CD4-positive, alpha-beta T cell treated with Interleukin-4 for 1 hour (primary cell): ENCODE results near the gene CFAP221.

Experiments used
- DNase-seq, 2 donors: peaks; one replicate each; pipeline ENCODE4 v3.0.0-alpha.2; 2020 to 2022

Gene CFAP221

GRCh38 chr2:119544075-119544938, at the start of gene CFAP221:
Gene CFAP221, plus strand, starts transcription at chr2:119544449. Its CDS starts 1,683 bp downstream, at chr2:119546132.
- peak in 1 of 2 donors; percentile 25 for DNase-seq

DNA sequence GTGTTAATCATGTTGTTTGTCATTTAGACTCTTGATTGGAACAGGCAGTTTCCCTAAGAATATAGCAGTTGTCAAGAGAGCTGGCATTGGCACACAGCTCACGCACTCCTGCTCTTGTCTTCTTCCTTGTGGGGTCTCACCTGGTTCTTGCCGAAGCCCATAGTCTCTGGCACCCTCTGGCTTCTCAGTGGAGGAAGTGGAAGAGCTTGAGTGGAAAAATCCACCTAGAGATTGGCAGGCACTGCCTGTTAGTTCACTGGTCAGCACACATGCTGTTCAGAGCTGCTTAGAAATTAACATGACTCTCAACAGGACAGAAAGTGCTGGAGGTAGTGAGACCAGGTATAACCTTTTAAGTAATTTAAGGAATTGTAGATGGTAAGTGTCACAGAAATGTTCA, 48.3 kb upstream of the CFAP221 start:
- no peak for DNase-seq

GRCh38 chr2:119496682-119497081, 47.6 kb upstream of the CFAP221 start:
- no peak for DNase-seq

DNA sequence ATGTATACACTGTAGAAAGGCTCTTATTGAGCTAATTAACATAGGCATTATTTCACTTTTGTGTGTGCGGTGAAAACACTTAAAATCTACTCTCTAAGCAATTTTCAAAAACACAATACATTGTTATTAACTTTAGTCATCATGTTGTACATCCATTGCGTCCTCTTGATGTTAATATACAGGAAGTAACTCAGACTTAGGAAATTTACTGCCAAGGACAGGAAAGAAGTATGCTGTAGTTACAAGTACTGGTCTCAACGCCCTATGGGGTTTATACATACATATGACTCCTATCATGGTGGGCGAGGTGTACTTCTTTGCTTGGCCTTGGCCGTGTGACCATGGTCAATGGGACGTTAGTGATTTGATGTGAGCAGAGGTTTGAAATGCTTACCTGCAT, 35.5 kb upstream of the CFAP221 start:
- no peak for DNase-seq

GRCh38 chr2:119511989-119512388, 32.3 kb upstream of the CFAP221 start:
- no peak for DNase-seq

GRCh38 chr2:119512946-119513345, 31.3 kb upstream of the CFAP221 start:
- DNase-seq: no peak

- no peak for DNase-seq
Observed at GRCh38 chr2:119513832-119514231, 30.4 kb upstream of the CFAP221 start.

DNA sequence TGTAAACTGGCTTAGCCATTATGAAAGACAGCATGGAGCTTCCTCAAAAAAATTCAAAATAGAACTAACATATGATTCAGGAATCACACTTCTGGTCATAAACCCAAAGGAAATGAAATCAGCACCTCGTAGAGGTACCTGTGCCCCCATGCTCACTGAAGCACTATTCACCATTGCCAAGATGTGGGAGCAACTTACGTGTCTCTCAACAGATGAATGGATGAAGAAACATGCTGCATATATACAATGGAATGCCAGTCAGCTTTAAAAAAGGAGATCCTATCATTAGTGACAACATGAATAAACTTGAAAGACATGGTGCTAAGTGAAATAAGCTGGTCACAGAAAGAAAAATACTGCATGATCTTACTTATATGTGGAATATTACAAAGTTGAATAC, 28.1 kb upstream of the CFAP221 start:
- DNase-seq: no peak

- DNase-seq: peak; percentile 6 to 23
Observed at GRCh38 chr2:119517433-119517832, 26.8 kb upstream of the CFAP221 start.

- DNase-seq: no peak
Observed at GRCh38 chr2:119518401-119519056, 25.7 kb upstream of the CFAP221 start.

DNA sequence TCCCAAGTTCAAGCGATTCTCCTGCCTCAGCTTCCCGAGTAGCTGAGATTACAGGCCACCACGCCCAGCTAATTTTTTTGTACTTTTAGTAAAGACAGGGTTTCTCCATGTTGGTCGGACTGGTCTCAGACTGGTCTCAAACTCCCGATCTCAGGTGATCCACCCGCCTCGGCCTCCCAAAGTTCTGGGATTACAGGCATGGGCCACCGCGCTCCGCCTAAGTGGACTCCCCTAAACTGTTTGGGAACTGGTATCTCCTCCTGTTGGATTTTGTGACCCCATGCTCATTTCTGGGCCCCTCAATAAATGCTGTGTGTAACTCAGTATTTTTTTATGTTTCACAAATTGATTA, 25.2 kb upstream of the CFAP221 start:
- DNase-seq: no peak

- DNase-seq: no peak
Observed at GRCh38 chr2:119520696-119521432, 23.4 kb upstream of the CFAP221 start.

DNA sequence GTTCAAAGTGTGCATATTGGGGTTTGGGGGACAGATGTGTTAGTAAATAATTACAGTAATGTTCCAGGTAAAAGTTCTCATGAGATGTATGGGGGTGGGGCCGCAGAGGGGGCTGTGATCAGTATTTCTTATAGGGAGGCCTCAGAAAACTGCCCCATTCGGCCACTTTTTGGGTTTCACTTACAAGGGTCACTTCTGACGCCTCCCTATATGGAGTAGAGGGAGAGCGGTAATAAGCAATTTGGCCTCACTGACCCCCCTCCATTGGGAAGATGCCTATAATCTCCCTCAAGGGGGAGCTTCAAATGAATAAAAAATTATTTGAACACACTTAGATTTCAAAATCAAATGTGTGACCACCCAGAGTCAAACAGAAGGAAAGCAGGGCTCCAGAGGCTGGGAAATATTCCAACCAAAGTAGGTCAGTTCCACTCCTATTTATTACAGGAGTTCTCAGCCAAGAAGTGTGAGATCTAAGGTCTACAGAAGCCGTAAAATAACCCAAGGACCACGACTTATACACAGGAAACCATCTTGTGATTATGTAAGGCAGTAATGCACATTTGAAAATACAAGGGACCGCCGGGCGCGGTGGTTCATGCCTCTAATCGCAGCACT, 22.7 kb upstream of the CFAP221 start:
- no peak for DNase-seq

GRCh38 chr2:119522671-119523070, 21.6 kb upstream of the CFAP221 start:
- no peak for DNase-seq

GRCh38 chr2:119523383-119523951, 20.8 kb upstream of the CFAP221 start:
- DNase-seq: no peak

DNA sequence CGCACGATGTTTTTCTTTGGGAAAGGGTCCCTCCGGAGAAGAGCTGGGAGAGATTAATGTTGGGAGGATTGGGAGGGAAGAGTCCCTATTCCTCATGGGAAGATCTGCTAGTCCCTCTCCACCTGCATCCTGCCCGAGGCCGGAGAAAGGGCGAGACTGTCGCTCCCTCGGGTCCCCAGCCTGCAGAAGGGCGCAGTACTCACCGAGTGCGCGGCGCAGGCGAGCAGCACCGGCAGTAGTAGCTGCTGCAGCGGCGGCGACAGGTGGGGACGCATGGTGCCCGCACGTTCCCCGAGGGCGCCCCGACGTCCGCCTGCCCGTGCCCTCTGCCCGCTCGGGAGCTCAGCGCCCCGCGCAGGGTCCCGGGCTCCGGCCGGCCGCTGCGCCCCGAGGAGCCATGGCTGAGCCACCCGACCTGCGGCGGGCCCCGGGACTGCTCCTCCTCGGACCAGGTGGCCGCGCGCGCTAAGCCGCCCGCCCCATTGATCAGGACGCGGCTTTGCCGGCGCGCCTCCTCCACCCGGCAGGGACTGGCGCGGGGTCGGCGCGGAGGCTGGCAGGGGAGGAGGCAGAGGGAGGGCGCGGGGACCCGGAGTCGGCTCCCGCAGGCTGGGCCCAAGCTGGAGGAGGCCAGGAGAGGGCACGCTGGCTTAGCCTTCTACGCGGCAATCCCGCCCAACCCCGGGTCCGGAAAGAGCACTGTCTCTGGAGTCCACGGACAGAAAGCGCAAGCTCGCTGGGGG, 20.1 kb upstream of the CFAP221 start, which contains the start of gene SCTR:
Gene SCTR, minus strand, starts transcription at position 532 of the 743 bp plus-strand sequence. Its CDS starts 257 bp downstream, at position 275.
- DNase-seq: no peak

GRCh38 chr2:119525614-119526013, 18.6 kb upstream of the CFAP221 start:
- DNase-seq: no peak

DNA sequence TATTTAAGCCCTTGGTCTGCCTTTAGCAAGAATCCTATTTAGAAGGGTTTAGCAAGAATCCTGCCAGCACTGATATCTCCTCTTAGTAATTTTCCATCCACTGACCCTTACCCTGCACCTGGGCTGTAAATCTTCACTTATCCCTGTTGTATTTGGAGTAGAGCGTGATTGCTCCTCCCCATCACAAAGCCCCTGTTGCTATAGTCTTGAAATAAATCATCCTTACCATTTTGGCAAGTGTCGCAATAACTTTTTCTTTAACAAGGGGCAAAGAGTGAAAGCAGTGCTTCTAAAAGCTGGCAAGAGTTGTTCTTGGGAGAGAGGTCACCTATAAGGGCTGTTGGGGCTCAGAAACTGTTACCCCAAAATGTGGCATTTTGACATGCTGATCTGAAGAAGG, 16.2 kb upstream of the CFAP221 start:
- no peak for DNase-seq

- DNase-seq: no peak
Observed at GRCh38 chr2:119531292-119531691, 13.0 kb upstream of the CFAP221 start.

DNA sequence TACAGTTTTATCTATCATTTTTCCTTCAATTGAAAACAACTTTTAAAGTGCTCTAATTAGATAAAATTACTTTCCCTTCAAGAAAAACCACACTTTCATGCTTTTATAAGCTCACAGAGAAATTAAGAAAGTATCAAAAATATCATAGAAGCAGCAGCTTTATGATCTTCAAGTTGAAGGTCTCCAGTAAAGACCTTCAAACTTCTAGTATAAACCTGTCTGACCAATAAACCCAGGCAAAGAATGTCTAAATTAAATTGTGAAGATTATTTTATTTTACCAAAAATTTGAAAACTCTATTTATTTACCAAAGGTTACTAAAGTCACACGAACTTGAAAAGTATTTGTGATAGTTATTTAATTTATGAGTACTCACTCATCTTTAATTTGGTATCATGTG, 10.7 kb upstream of the CFAP221 start:
- no peak for DNase-seq

DNA sequence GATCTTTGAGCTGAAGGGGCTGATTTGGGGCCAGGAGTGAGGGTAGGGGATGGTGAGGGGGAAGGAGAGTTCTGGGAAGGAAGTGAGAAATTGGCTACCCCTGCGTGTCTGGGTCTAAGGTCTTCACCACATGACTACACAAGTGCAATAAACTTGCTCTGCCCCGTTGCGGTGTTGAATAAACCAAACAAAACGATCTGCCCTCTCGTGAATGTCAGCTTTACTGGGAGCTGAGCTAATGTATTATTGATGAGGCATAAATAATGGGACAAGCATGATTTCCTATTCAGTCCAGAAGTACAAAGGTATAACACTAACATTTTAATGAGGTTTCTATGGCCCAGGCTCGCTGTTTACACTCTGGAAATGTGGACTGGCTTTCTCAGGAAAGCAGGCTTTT, 8.0 kb upstream of the CFAP221 start:
- DNase-seq: no peak

DNA sequence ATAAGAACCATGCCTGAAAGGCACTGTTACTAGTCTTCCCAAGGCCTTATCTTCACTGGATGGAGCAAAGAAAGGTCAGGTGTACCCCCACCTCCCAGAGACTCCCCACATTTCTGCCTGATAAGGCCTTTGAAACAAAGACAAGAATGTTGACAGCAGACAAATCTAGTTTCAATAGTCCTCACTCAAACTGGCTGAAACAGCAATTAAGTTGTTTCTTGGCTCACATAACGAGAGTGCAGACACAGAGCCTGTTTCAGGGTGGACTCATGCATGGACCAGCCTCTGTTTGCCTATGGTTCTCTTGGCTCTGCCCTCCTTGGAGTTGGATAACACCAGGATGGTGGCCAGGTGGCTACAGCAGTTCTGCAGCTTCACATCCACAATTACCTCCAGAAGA, 7.5 kb upstream of the CFAP221 start:
- DNase-seq: no peak
